ENCODE data around the gene INO80C. TPM values are rescaled to one million over a fixed set of nuclear protein-coding genes. Genes with fewer than 3 reads are reported as not detected.

INO80C gene
- total RNA-seq, 1 experiment from 2014 or later, result 42.3 TPM

- Mint-ChIP-seq H3K4me3 (no peak overlapping the region), H3K9me3 (no peaks in the 10 kb centered on the region), H3K4me1 (peaks cover 17% of the 10 kb centered on the region), H3K27ac (no peak overlapping the region), H3K36me3 (no peaks in the 10 kb centered on the region), H3K27me3 (ENCODE audit: low read depth) (no peaks in the 10 kb centered on the region)
- ATAC-seq, result no peak
- no peak for DNase-seq (ENCODE audit: low spot score)
- CTCF ChIA-PET, result interaction anchor here (0.5 to 1.9 kb wide), 2 partner anchors 11 to 71 kb away, joined by 4 to 7 read pairs; no protein-coding TSS in a partner anchor
- POLR2A ChIA-PET, result interaction anchor here (0.7 kb wide), 1 partner anchor 686 kb away, joined by 3 read pairs; no protein-coding TSS in a partner anchor
- TF ChIP-seq ATF3 (CRISPR knock-in tag; conservative IDR thresholded peaks at IDR 0.05), result no peak
- TF ChIP-seq CDX4 (CRISPR knock-in tag; IDR thresholded peaks at IDR 0.05; ENCODE audit: borderline replicate concordance), result no peak
- no peak for TF ChIP-seq ZBTB21 (CRISPR knock-in tag; IDR thresholded peaks at IDR 0.05; ENCODE audit: borderline replicate concordance)
- no peak for TF ChIP-seq ZBTB43 (CRISPR knock-in tag; IDR thresholded peaks at IDR 0.05)
- no peak for TF ChIP-seq TEAD4 (CRISPR knock-in tag; IDR thresholded peaks at IDR 0.05)
- no peak for TF ChIP-seq MXD4 (CRISPR knock-in tag; IDR thresholded peaks at IDR 0.05; ENCODE audit: borderline replicate concordance)
- no peak for TF ChIP-seq SP1 (CRISPR knock-in tag; conservative IDR thresholded peaks at IDR 0.05)
- no peak for TF ChIP-seq SMAD4 (CRISPR knock-in tag; IDR thresholded peaks at IDR 0.05)
- no peak for TF ChIP-seq NR2C2 (CRISPR knock-in tag; IDR thresholded peaks at IDR 0.05)
- TF ChIP-seq ATF1 (CRISPR knock-in tag; IDR thresholded peaks at IDR 0.05), result no peak
- TF ChIP-seq PRDM15 (CRISPR knock-in tag; IDR thresholded peaks at IDR 0.05), result no peak
- TF ChIP-seq IRF1 (CRISPR knock-in tag; IDR thresholded peaks at IDR 0.05), result no peak
- no peak for TF ChIP-seq RELA (CRISPR knock-in tag; IDR thresholded peaks at IDR 0.05; ENCODE audit: borderline replicate concordance)
- no peak for TF ChIP-seq STAT6 (CRISPR knock-in tag; conservative IDR thresholded peaks at IDR 0.05; ENCODE audit: low read depth)
- TF ChIP-seq USF2 (CRISPR knock-in tag; IDR thresholded peaks at IDR 0.05), result no peak
- TF ChIP-seq ZMAT4 (CRISPR knock-in tag; IDR thresholded peaks at IDR 0.05), result no peak
- TF ChIP-seq ZNF138 (CRISPR knock-in tag; conservative IDR thresholded peaks at IDR 0.05), result no peak
Measured at GRCh38 chr18:35457140-35457704, 40.5 kb downstream of the INO80C start.

Measured in WTC11 (cell line).